Measurements from ENCODE around the gene ACTR3. TPM values are rescaled to one million over a fixed set of nuclear protein-coding genes. Genes with fewer than 3 reads are reported as not detected.
A peak's percentile ranks its signal among the peaks of the same experiment; 100 is the strongest.

Gene ACTR3
- polyA plus RNA-seq, 10 donors = 101 to 142 (median 110) TPM

GRCh38 chr2:113992090-113992489 lies 102.2 kb downstream of the ACTR3 start:
- DNase-seq = no peak

- no peak for DNase-seq
Measured at GRCh38 chr2:113996671-113997594, 107.0 kb downstream of the ACTR3 start.

- no peak for DNase-seq
Measured at GRCh38 chr2:114001152-114001551, 111.3 kb downstream of the ACTR3 start.

GRCh38 chr2:114001937-114002336 lies 112.0 kb downstream of the ACTR3 start:
- no peak for DNase-seq

GRCh38 chr2:114005110-114005783 lies 115.4 kb downstream of the ACTR3 start:
- DNase-seq = no peak

GRCh38 chr2:114006460-114006859 lies 116.6 kb downstream of the ACTR3 start:
- no peak for DNase-seq

GRCh38 chr2:114007436-114007835 lies 117.5 kb downstream of the ACTR3 start:
- DNase-seq = no peak

GRCh38 chr2:114008720-114009119 lies 118.8 kb downstream of the ACTR3 start:
- DNase-seq = no peak

GRCh38 chr2:114009205-114009944 lies 119.5 kb downstream of the ACTR3 start:
- peak in 2 of 3 donors; percentile 30 to 71 for DNase-seq

- no peak for DNase-seq
Measured at GRCh38 chr2:114010001-114010400, 120.1 kb downstream of the ACTR3 start.

GRCh38 chr2:114011713-114012112 lies 121.8 kb downstream of the ACTR3 start:
- no peak for DNase-seq

Other genes with a start within 250 kb of the ACTR3 start
- 10 to 100 TPM; 51.1 to 76.0 (median 62.3) TPM for gene SLC35F5, start 133.4 kb upstream of the ACTR3 start, polyA plus RNA-seq (ENCODE audit: insufficient read length in 10 of 10)